Measurements from ENCODE around the gene HTRA3.

The HTRA3 gene

DNA sequence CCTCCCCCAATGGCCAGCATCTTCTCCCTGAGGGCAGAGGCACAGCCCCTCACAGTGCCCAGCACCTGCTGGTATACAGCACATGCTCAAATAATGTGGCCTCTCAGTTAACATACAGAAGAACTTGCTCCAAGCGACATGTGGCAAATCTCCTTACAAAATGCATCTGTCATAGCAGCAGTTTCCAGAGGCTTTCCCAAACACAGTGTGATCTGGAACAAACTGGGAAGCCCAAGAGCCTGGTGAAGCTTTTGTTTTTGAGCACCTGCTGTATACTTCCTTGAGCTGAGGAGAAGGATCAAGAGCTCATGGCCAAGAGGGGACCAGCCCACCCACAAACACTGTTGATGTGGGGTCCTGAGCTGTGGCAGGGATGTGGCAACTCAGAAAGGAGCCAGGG, 34.8 kb upstream of the HTRA3 start:
- CTCF ChIA-PET = interaction anchor here (0.5 to 4.8 kb wide), 4 partner anchors 55 to 168 kb away, joined by 3 to 24 read pairs (median 4); no protein-coding TSS in a partner anchor
- H3K4me3 ChIP-seq (ENCODE audit: low read depth, low read length) = no peak overlapping the region
- POLR2A ChIA-PET = no interaction called here
- TF ChIP-seq, protein P1, sequence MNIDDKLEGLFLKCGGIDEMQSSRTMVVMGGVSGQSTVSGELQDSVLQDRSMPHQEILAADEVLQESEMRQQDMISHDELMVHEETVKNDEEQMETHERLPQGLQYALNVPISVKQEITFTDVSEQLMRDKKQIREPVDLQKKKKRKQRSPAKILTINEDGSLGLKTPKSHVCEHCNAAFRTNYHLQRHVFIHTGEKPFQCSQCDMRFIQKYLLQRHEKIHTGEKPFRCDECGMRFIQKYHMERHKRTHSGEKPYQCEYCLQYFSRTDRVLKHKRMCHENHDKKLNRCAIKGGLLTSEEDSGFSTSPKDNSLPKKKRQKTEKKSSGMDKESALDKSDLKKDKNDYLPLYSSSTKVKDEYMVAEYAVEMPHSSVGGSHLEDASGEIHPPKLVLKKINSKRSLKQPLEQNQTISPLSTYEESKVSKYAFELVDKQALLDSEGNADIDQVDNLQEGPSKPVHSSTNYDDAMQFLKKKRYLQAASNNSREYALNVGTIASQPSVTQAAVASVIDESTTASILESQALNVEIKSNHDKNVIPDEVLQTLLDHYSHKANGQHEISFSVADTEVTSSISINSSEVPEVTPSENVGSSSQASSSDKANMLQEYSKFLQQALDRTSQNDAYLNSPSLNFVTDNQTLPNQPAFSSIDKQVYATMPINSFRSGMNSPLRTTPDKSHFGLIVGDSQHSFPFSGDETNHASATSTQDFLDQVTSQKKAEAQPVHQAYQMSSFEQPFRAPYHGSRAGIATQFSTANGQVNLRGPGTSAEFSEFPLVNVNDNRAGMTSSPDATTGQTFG (tag by site-specific recombination; IDR thresholded peaks at IDR 0.05; ENCODE audit: borderline replicate concordance) = no peak
- TF ChIP-seq, protein P2, sequence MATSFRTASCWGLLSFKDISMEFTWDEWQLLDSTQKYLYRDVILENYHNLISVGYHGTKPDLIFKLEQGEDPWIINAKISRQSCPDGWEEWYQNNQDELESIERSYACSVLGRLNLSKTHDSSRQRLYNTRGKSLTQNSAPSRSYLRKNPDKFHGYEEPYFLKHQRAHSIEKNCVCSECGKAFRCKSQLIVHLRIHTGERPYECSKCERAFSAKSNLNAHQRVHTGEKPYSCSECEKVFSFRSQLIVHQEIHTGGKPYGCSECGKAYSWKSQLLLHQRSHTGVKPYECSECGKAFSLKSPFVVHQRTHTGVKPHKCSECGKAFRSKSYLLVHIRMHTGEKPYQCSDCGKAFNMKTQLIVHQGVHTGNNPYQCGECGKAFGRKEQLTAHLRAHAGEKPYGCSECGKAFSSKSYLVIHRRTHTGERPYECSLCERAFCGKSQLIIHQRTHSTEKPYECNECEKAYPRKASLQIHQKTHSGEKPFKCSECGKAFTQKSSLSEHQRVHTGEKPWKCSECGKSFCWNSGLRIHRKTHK (tag by site-specific recombination; IDR thresholded peaks at IDR 0.05) = no peak
- TF ChIP-seq ZIC2 (tag by site-specific recombination; IDR thresholded peaks at IDR 0.05) (no peak), PRDM6 (tag by site-specific recombination; IDR thresholded peaks at IDR 0.05) (no peak), ZNF544 (tag by site-specific recombination; IDR thresholded peaks at IDR 0.05) (no peak), ZNF626 (tag by site-specific recombination; IDR thresholded peaks at IDR 0.05) (no peak), ZNF140 (tag by site-specific recombination; IDR thresholded peaks at IDR 0.05) (no peak), GFI1B (tag by site-specific recombination; IDR thresholded peaks at IDR 0.05) (no peak), ZNF112 (tag by site-specific recombination; IDR thresholded peaks at IDR 0.05) (no peak), ZNF600 (tag by site-specific recombination; IDR thresholded peaks at IDR 0.05) (no peak), TCF7L2 (IDR thresholded peaks at IDR 0.05; ENCODE audit: borderline replicate concordance, low read depth, low read length) (no peak), ZNF510 (tag by site-specific recombination; IDR thresholded peaks at IDR 0.05; ENCODE audit: insufficient replicate concordance) (no peak), SP2 (tag by site-specific recombination; IDR thresholded peaks at IDR 0.05) (no peak), SALL2 (tag by site-specific recombination; IDR thresholded peaks at IDR 0.05; ENCODE audit: borderline replicate concordance) (no peak)
- TF ChIP-seq, protein P3, sequence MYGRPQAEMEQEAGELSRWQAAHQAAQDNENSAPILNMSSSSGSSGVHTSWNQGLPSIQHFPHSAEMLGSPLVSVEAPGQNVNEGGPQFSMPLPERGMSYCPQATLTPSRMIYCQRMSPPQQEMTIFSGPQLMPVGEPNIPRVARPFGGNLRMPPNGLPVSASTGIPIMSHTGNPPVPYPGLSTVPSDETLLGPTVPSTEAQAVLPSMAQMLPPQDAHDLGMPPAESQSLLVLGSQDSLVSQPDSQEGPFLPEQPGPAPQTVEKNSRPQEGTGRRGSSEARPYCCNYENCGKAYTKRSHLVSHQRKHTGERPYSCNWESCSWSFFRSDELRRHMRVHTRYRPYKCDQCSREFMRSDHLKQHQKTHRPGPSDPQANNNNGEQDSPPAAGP (tag by site-specific recombination; IDR thresholded peaks at IDR 0.05) = no peak
- TF ChIP-seq, protein P4, sequence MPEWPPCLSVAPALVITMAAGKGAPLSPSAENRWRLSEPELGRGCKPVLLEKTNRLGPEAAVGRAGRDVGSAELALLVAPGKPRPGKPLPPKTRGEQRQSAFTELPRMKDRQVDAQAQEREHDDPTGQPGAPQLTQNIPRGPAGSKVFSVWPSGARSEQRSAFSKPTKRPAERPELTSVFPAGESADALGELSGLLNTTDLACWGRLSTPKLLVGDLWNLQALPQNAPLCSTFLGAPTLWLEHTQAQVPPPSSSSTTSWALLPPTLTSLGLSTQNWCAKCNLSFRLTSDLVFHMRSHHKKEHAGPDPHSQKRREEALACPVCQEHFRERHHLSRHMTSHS (tag by site-specific recombination; IDR thresholded peaks at IDR 0.05) = no peak
- TF ChIP-seq, protein P5, sequence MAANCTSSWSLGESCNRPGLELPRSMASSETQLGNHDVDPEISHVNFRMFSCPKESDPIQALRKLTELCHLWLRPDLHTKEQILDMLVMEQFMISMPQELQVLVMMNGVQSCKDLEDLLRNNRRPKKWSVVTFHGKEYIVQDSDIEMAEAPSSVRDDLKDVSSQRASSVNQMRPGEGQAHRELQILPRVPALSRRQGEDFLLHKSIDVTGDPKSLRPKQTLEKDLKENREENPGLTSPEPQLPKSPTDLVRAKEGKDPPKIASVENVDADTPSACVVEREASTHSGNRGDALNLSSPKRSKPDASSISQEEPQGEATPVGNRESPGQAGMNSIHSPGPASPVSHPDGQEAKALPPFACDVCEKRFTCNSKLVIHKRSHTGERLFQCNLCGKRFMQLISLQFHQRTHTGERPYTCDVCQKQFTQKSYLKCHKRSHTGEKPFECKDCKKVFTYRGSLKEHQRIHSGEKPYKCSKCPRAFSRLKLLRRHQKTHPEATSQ (tag by site-specific recombination; IDR thresholded peaks at IDR 0.05) = no peak
- peaks cover 0 to 22% of the 10 kb centered on the region in 2 experiments; a peak in 1 of 3 replicates for H3K36me3 ChIP-seq (ENCODE audit: control insufficient read depth in 2 of 2, insufficient read depth in 1 of 2, low read length in 2 of 2)
- H3K9me3 ChIP-seq (ENCODE audit: control insufficient read depth, insufficient read depth, low read depth, low read length) = no peaks in the 10 kb centered on the region
- H3K4me1 ChIP-seq (ENCODE audit: control insufficient read depth, insufficient read depth, low read length) = no peaks in the 10 kb centered on the region
- no peak overlapping the region for H3K27ac ChIP-seq (ENCODE audit: extremely low read depth, low read depth, low read length)

Data from HEK293 (cell line).